Urinary bladder (tissue), 4 donors: ENCODE measurements around the gene L3MBTL1. TPM values are rescaled to one million over a fixed set of nuclear protein-coding genes. Genes with fewer than 3 reads are reported as not detected.

Source experiments
- DNase-seq: peaks from one replicate; pipeline ENCODE4 v3.0.0-alpha.2; 2015; ENCODE audit errors: extremely low spot score
- H3K27ac ChIP-seq: one replicate; pipeline ENCODE4 v1.5.1; 2013; ENCODE audit warnings: low read depth, mild to moderate bottlenecking, moderate library complexity
- H3K36me3 ChIP-seq: one replicate; pipeline ENCODE4 v1.6.1; 2013; ENCODE audit warnings: mild to moderate bottlenecking, moderate library complexity; ENCODE audit not compliant: insufficient read depth
- H3K4me1 ChIP-seq: one replicate; pipeline ENCODE4 v1.6.1; 2013; ENCODE audit warnings: mild to moderate bottlenecking, moderate library complexity; ENCODE audit not compliant: insufficient read depth
- H3K4me3 ChIP-seq: one replicate; pipeline ENCODE4 v1.5.1; 2013; ENCODE audit warnings: low read depth, low read length
- WGBS: extraction: QIAGEN DNeasy Blood & Tissue Kit; methylation state at CpG from one replicate; pipeline ENCODE4 v1.1.7; 2013; 5-methylcytosine and 5-hydroxymethylcytosine counted together
- polyA plus RNA-seq: library from polyadenylated mRNA; stranded (reverse); fragments of 200-250 nt; gene quantifications from one replicate; pipeline ENCODE4 v1.2.3, GENCODE V29; 2013
- total RNA-seq: library from RNA; depleted of rRNA; stranded (reverse); fragments of >200 nt; gene quantifications from one replicate; pipeline ENCODE4 v1.2.3, GENCODE V29; 2014
- donor health status: healthy with polysubstance abuse.
- donor health status: healthy.

L3MBTL1 gene
- total and polyA plus RNA-seq, 2 donors = 5.6 to 14.5 TPM

DNA sequence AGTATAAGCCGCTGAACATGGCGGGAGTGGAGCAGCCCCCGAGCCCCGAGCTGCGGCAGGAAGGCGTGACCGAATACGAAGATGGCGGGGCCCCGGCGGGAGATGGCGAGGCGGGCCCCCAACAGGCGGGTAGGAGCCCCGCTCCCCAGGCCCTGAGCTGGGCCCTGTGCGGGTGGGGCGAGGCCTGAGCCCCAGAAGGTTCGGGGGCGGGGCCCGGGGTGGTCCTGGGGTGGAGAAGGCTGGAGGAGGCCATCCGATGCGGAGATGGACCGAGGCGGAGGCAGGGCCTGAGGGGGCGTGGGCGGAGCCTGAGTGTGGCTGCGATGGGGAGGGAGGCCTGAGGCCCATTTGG is 7.1 kb downstream of the L3MBTL1 start:
- Histone ChIP-seq H3K4me3 (peak overlapping the region; percentile 64), H3K4me1 (no peaks in the 10 kb centered on the region), H3K36me3 (no peaks in the 10 kb centered on the region), H3K27ac (no peak overlapping the region)
- no peak for DNase-seq
- WGBS = 43% methylated on average over 27 of the region's 27 CpGs

DNA sequence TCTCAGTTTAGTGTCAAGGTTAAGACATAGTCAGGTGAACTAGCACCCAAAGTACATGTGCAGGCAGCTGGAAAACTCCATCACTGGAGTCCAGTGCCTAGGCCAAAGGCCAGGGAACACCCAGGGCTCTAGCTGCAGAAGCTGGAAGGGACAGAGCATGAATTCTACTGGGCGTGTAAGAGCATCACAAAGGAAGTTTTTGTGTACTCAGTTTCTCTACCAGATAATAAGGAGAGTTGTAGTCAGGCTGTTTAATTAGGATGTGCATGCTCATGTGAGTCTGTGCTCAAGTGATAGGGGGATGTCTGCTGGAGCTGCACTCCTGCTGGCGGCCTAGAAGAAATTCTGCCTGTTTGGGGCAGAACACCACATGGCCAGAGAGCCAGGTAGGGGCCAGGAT is 8.1 kb downstream of the L3MBTL1 start:
- Histone ChIP-seq H3K4me1 (no peaks in the 10 kb centered on the region), H3K4me3 (no peak overlapping the region), H3K27ac (no peak overlapping the region), H3K36me3 (no peaks in the 10 kb centered on the region)
- 81% methylated on average over 2 of the region's 2 CpGs for WGBS
- no peak for DNase-seq

DNA sequence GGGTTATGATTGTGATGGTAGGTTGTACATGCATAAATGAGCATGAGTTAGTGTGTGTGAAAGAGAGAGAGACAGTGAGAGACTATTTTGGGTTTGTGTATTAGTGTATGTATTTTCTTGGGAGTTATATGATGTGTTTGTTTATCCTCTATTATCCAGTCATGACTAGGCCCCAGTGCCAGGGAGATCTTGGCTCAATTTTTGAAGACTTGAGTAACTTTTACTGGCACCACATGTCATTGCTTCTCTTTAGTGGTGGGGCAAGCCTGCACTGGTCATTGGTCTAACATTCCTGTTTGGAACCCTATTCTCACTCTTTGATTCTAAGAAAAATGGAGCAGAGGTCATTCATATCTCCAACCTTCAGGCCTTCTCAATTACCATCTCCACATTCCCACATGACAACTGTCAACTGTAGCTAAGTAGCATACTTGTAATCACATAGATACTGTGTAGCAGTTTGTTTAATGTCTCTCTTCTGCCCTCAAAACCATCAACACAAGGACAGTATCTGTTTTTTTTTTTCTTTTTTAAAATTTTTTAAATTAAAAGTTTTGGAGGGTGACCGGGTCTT is 8.8 kb downstream of the L3MBTL1 start:
- WGBS = 92% methylated on average over 1 of the region's 1 CpG
- DNase-seq = no peak
- no peaks in the 10 kb centered on the region for H3K36me3 ChIP-seq
- H3K4me1 ChIP-seq = no peaks in the 10 kb centered on the region
- H3K27ac ChIP-seq = no peak overlapping the region
- H3K4me3 ChIP-seq = no peak overlapping the region

DNA sequence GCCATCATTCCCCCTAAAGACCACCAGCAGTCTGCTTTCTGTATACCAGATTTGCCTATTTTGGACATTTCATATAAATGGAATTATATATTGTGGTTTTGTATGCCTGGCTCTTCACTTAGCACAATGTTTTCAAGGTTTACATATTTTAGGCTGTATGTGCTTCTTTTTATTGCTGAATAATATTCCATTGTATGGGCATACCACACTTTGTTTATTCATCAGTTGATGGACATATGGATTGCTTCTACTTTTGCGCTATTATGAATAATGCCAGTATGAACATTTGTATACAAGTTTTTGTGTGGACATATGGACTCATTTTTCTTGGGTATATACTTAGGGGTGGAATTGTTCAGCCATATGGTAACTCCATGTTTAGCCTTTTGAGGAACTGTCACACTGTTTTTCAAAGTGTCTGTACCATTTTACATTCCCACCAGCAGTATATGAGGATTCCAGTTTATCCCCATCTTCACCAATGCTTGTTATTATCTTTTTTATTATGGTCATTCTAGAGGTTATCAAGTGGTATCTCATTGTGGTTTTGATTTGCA is 12.7 kb downstream of the L3MBTL1 start:
- 100% methylated on average over 1 of the region's 1 CpG for WGBS
- Histone ChIP-seq H3K27ac (no peak overlapping the region), H3K4me1 (no peaks in the 10 kb centered on the region), H3K36me3 (no peaks in the 10 kb centered on the region), H3K4me3 (no peak overlapping the region)
- DNase-seq = no peak

DNA sequence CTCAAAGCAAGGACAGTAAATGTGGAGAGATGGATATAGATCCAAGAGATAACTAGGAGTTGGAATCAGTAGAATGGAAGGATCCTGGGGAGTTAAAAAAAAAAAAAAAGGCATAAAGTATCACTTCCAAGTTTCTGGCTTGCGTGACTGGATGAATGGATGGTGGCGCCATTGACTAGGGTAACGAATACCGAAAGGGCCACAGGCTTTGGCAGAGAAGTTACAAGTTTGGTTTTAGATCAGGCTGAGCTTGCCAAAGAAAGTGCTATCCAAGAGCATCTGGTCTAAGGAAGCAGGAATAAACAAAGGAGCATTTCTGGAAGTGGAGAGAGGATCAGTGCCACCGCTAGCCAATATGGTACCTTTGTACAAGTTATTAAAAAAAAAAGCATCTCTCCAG is 17.5 kb downstream of the L3MBTL1 start:
- no peaks in the 10 kb centered on the region for H3K36me3 ChIP-seq
- no peak for DNase-seq
- no peak overlapping the region for H3K4me3 ChIP-seq
- no peaks in the 10 kb centered on the region for H3K4me1 ChIP-seq
- H3K27ac ChIP-seq = no peak overlapping the region
- 78% methylated on average over 5 of the region's 5 CpGs for WGBS

DNA sequence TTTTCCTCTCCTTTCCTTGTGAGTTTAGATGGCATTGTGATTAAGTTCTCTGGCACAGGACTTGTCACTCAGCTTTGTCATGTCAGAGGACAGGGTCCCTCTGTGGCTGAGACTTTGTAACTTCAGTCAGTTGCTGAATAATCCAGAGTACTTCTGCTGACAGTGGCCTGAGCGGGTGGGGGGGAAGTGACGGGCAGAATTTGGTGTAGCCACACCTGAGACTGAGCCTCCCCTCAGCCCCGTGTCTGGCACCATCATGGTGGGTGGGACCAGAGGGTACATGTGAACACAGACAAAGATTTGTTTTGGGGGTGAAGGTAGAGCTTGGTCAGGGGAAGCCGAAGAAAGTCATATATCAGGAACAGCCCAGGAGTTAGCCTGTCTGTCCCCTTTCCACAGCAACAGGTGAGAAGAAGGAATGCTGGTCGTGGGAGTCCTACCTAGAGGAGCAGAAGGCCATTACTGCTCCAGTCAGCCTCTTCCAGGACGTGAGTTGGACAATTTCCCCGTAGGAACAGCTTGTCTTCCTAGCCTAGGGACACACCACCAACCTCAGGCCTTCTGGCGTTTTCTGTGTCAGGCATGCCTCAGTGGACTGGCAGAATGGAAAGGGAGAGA is 20.9 kb downstream of the L3MBTL1 start:
- WGBS = 81% methylated on average over 8 of the region's 8 CpGs
- no peaks in the 10 kb centered on the region for H3K36me3 ChIP-seq
- DNase-seq = no peak
- no peak overlapping the region for H3K27ac ChIP-seq
- no peaks in the 10 kb centered on the region for H3K4me1 ChIP-seq
- H3K4me3 ChIP-seq = no peak overlapping the region

DNA sequence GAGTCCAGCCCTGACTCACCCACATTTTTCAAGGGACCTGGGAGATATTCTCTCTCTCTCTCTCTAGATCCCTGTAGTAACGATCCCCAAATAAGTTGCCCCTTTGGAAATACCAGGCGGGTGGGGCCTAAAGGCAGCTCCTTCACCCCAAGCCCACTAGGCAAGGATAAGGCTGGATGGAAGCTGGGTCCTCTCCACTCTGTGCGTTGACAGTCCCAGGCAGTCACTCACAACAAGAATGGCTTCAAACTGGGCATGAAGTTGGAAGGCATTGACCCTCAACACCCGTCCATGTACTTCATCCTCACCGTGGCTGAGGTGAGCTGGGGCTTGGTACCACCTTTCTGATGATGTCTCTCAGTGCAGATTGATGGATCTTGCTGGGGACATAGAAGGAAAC is 21.6 kb downstream of the L3MBTL1 start:
- Histone ChIP-seq H3K36me3 (no peaks in the 10 kb centered on the region), H3K4me3 (no peak overlapping the region), H3K4me1 (no peaks in the 10 kb centered on the region), H3K27ac (no peak overlapping the region)
- DNase-seq = no peak
- 87% methylated on average over 5 of the region's 5 CpGs for WGBS

DNA sequence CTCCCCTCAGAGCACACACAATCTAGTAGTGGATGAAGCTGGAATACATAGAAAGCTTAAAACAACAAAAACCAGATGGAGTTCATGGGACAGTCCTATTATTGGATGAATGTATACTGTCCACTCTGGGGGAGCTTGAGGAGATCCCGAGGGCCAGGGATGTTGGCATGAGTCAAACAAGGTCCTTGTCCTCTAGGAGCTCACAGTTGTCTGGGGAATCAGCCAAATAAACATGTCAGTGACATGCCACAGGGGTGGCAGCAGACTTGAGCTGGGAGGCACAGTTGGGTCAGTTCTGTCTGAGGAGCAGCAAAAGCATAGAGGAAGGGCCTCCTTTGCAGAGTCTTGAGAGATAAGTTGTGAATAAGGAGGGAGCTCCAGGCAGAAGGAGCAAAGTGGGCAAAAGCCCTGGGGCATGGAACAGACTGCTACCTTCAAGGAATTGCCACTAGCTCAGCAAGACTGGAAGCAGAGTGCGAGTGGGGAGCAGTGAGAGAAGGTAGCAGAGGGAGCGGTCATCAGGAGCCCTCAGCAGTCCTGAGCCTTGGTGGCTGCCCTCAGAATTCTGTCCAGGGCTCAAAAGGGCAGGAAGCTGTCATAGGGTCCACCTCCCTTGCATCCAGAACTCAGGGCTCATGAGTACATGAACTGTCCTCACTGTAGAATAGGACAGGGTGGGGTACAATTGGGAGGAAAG is 22.1 kb downstream of the L3MBTL1 start:
- no peak overlapping the region for H3K4me3 ChIP-seq
- H3K4me1 ChIP-seq = no peaks in the 10 kb centered on the region
- WGBS = 91% methylated on average over 3 of the region's 3 CpGs
- H3K27ac ChIP-seq = no peak overlapping the region
- no peaks in the 10 kb centered on the region for H3K36me3 ChIP-seq
- no peak for DNase-seq

DNA sequence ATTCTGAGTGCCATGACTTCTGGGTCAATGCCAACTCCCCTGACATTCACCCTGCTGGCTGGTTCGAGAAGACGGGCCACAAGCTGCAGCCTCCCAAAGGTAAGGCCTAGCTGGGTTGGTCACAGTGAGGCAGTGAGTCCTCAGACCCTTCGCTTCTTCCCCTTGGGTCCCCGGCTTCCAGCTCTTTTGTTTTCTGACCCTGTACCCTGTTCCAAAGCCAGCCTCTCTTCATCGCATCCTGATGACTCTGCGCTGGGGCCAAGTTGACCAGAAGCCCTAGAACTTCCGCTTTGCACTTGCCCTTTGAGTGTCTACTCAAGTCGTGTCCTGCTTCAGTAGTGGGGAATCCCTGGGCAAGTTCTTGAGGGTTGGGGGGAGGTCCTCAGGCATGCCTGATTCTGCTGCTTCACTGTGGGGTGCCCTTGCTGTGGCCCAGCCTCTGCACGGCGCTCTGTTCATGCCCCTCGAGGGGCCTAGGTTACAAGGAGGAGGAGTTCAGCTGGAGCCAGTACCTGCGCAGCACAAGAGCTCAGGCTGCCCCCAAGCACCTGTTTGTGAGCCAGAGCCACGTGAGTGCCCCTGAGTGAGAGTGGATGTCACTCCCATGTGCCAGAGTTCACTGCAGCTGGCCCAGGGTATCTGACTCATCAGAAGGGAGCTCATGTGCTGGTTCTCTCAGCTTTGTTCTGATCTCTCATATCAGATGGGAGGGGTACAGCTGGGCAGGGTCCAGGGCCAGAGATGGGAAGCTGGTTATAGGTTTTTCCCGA is 23.0 kb downstream of the L3MBTL1 start:
- Histone ChIP-seq H3K4me3 (no peak overlapping the region), H3K4me1 (no peaks in the 10 kb centered on the region), H3K36me3 (no peaks in the 10 kb centered on the region), H3K27ac (no peak overlapping the region)
- no peak for DNase-seq
- WGBS = 84% methylated on average over 14 of the region's 14 CpGs

DNA sequence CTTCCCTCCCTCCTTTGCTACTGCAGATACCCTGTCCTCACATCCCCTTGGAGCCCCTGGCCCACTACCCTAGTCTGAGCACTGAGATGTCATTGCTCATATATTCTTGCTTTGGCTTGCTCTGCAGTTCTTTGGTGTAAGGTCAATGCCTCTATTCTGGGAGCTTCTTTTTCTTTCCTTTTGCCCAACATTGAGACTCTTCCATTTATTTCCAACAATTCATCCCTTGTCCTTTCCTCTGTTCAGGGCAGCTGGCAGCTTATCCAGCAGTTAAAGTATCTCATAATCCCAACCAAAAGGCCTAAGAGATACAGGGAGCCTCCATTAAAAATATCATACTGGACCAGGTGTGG is 23.6 kb downstream of the L3MBTL1 start:
- Histone ChIP-seq H3K27ac (no peak overlapping the region), H3K36me3 (no peaks in the 10 kb centered on the region), H3K4me1 (no peaks in the 10 kb centered on the region), H3K4me3 (no peak overlapping the region)
- DNase-seq = no peak

DNA sequence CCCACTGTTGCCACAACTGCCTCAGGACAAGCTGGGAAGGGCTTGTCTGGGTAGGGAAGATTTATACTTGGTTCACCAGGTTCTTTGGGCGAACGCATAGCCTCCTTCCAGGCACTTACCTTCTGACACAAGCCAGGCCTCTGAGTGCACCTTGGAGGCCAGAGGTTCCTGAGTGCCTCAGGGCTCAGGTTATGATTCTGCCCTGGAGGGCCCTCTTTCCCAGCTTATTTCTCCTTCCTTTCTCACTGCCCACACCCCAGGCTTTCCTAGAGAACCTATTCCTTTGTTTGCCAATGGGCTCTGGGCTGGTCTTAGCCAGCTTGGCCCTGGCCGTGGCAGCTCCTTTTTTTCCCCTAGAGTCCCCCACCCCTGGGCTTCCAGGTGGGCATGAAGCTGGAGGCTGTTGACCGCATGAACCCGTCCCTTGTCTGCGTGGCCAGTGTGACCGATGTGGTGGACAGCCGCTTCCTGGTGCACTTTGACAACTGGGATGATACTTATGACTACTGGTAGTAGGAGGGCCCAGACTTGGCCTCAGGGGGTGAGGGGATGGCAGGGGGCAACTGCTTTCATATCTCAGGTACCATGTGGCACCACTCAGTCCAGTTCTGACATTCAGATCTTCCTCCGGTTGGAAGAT is 25.0 kb downstream of the L3MBTL1 start:
- no peaks in the 10 kb centered on the region for H3K4me1 ChIP-seq
- 95% methylated on average over 9 of the region's 9 CpGs for WGBS
- H3K4me3 ChIP-seq = no peak overlapping the region
- no peak overlapping the region for H3K27ac ChIP-seq
- DNase-seq = no peak
- no peaks in the 10 kb centered on the region for H3K36me3 ChIP-seq

DNA sequence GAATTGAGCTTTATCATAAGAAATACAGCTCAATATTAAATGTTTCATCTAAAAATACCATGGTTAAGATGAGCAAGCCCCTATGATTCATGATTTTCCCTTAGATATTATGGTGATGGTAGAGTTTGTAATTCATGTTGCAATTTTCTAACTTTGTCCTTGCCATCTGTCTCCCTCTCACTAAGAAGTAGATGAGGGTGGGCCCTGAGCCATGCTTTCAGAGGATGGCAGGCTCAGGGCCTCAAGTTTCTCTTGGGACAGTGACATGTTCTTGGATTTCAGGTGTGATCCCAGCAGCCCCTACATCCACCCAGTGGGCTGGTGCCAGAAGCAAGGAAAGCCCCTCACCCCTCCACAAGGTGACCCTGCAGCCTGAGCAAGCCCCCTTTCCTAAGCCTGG is 25.6 kb downstream of the L3MBTL1 start:
- Histone ChIP-seq H3K36me3 (no peaks in the 10 kb centered on the region), H3K4me3 (no peak overlapping the region), H3K27ac (no peak overlapping the region), H3K4me1 (no peaks in the 10 kb centered on the region)
- DNase-seq = no peak

DNA sequence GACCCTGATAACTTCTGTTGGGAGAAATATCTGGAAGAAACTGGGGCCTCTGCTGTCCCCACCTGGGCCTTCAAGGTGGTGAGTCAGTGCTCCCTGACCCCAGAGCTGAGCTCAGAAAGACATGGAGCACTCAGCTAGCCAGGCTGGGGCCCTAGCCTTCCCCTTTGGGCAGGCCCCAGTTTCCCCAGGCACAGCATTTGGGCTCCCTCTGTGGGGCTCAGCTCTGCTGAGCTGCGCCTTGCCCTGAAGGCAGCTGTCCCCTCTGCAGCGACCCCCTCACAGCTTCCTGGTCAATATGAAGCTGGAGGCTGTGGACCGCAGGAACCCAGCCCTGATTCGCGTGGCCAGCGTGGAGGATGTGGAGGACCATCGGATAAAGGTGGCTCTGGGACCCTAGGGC is 26.5 kb downstream of the L3MBTL1 start:
- WGBS = 94% methylated on average over 7 of the region's 7 CpGs
- no peaks in the 10 kb centered on the region for H3K4me1 ChIP-seq
- no peak overlapping the region for H3K4me3 ChIP-seq
- DNase-seq = no peak
- no peaks in the 10 kb centered on the region for H3K36me3 ChIP-seq
- no peak overlapping the region for H3K27ac ChIP-seq
